ENCODE data around the gene GINS2.

Gene GINS2

GRCh38 chr16:85652431-85653221, 36.1 kb downstream of the GINS2 start:
- peak; percentile 33 to 45 for DNase-seq

GRCh38 chr16:85651629-85652430, 36.9 kb downstream of the GINS2 start:
- DNase-seq = no peak

- peak; percentile 48 to 63 for DNase-seq
These were observed 37.7 kb downstream of the GINS2 start for GRCh38 chr16:85650844-85651628.

- peak; percentile 52 to 77 for DNase-seq
These were observed 38.5 kb downstream of the GINS2 start for GRCh38 chr16:85650135-85650843.

- DNase-seq = peak; percentile 69 to 89
These were observed 39.2 kb downstream of the GINS2 start for GRCh38 chr16:85649411-85650134.

- DNase-seq = no peak
These were observed 39.9 kb downstream of the GINS2 start for GRCh38 chr16:85648805-85649204.

GRCh38 chr16:85648070-85648714, 40.6 kb downstream of the GINS2 start:
- DNase-seq = no peak

GRCh38 chr16:85646976-85647375, 41.8 kb downstream of the GINS2 start:
- DNase-seq = no peak

- DNase-seq = no peak
These were observed 42.3 kb downstream of the GINS2 start for GRCh38 chr16:85646358-85646907.

GRCh38 chr16:85645021-85645589, 43.6 kb downstream of the GINS2 start:
- DNase-seq = no peak

- no peak for DNase-seq
These were observed 44.6 kb downstream of the GINS2 start for GRCh38 chr16:85644093-85644712.

GRCh38 chr16:85643631-85644030, 45.1 kb downstream of the GINS2 start:
- DNase-seq = no peak

GRCh38 chr16:85642762-85643358, 45.9 kb downstream of the GINS2 start:
- DNase-seq = peak in 1 of 2 experiments; percentile 80

GRCh38 chr16:85641776-85642176, 47.0 kb downstream of the GINS2 start:
- DNase-seq = peak in 1 of 2 experiments; percentile 27

GRCh38 chr16:85641305-85641704, 47.4 kb downstream of the GINS2 start:
- no peak for DNase-seq

GRCh38 chr16:85640585-85640984, 48.2 kb downstream of the GINS2 start:
- DNase-seq = peak in 1 of 2 experiments; percentile 59

- DNase-seq = peak in 1 of 2 experiments; percentile 59
These were observed 48.5 kb downstream of the GINS2 start for GRCh38 chr16:85640254-85640558.

- peak; percentile 86 to 96 for DNase-seq
These were observed 49.1 kb downstream of the GINS2 start for GRCh38 chr16:85639529-85640253.
